T-helper 2 cell treated with Interferon-gamma antibody and Interleukin-4, amounts not matched to agents 100 ng/mL and 5 ng/mL, for 36 hours (primary cell): ENCODE results near the gene SLC5A10. TPM values are rescaled to one million over a fixed set of nuclear protein-coding genes. Genes with fewer than 3 reads are reported as not detected.
"Not testable (repeated sequence)": the region's sequence is repeated elsewhere in the genome, so short reads cannot be mapped to it uniquely, and the experiment has no call there.

Experiments
- intact Hi-C: fragments of 100-400 bp; cut with micrococcal nuclease; formaldehyde crosslinking; loops from one replicate; pipeline ENCODE4 v1.15.1; 2023
- total RNA-seq: library from RNA; stranded (reverse); gene quantifications from 2 replicates; pipeline ENCODE4 v1.2.3, GENCODE V29; 2022

SLC5A10 gene
- total RNA-seq: not detected in 2 replicates

- intact Hi-C loops: loop anchor here (10.0 kb wide), 1 partner anchor 137 kb away; no protein-coding TSS in a partner anchor
Measured at GRCh38 chr17:18951941-18952842, at the start of gene SLC5A10. Gene SLC5A10 (plus strand): TSS chr17:18952165. CDS start chr17:18952206, 41 bp downstream.

- intact Hi-C loops: no loop called here
Measured at GRCh38 chr17:18904482-18904881, 47.5 kb upstream of the SLC5A10 start.

- intact Hi-C loops: no loop called here
Measured at GRCh38 chr17:18905226-18905625, 46.7 kb upstream of the SLC5A10 start.

- intact Hi-C loops: no loop called here
Measured at GRCh38 chr17:18910326-18910725, 41.6 kb upstream of the SLC5A10 start.

GRCh38 chr17:18910881-18911280, 41.1 kb upstream of the SLC5A10 start:
- intact Hi-C loops: no loop called here

GRCh38 chr17:18916816-18917500, 35.0 kb upstream of the SLC5A10 start:
- intact Hi-C loops: no loop called here

- intact Hi-C loops: no loop called here
Measured at GRCh38 chr17:18917506-18918032, 34.4 kb upstream of the SLC5A10 start.

GRCh38 chr17:18919963-18920362, 32.0 kb upstream of the SLC5A10 start:
- intact Hi-C loops: loop anchor here (2.0 kb wide), 2 partner anchors 19 to 61 kb away; partner anchors contain the start of gene PRPSAP2

GRCh38 chr17:18920911-18921441, 31.0 kb upstream of the SLC5A10 start:
- intact Hi-C loops: loop anchor here (2.0 kb wide), 2 partner anchors 20 to 62 kb away; partner anchors contain the start of gene PRPSAP2

GRCh38 chr17:18921485-18921884, 30.5 kb upstream of the SLC5A10 start:
- intact Hi-C loops: loop anchor here (2.0 kb wide), 2 partner anchors 21 to 63 kb away; partner anchors contain the start of gene PRPSAP2

- intact Hi-C loops: loop anchor here (2.0 kb wide), 2 partner anchors 21 to 63 kb away; partner anchors contain the start of gene PRPSAP2
Measured at GRCh38 chr17:18921912-18922451, 30.0 kb upstream of the SLC5A10 start.

- intact Hi-C loops: not testable (repeated sequence)
Measured at GRCh38 chr17:18922596-18922995, 29.4 kb upstream of the SLC5A10 start.

- intact Hi-C loops: no loop called here
Measured at GRCh38 chr17:18925187-18925586, 26.8 kb upstream of the SLC5A10 start.

- intact Hi-C loops: no loop called here
Measured at GRCh38 chr17:18928628-18929125, 23.3 kb upstream of the SLC5A10 start.

GRCh38 chr17:18932360-18933055, 19.5 kb upstream of the SLC5A10 start:
- intact Hi-C loops: no loop called here

GRCh38 chr17:18933102-18934058, 18.6 kb upstream of the SLC5A10 start:
- intact Hi-C loops: no loop called here

- intact Hi-C loops: no loop called here
Measured at GRCh38 chr17:18937981-18938691, 13.8 kb upstream of the SLC5A10 start.

GRCh38 chr17:18938692-18939023, 13.3 kb upstream of the SLC5A10 start:
- intact Hi-C loops: no loop called here

GRCh38 chr17:18944646-18945045, 7.3 kb upstream of the SLC5A10 start:
- intact Hi-C loops: no loop called here
